Cardiac muscle cell (in vitro differentiated cells and primary cell): ENCODE measurements around the gene LILRB1. TPM values are rescaled to one million over a fixed set of nuclear protein-coding genes. Genes with fewer than 3 reads are reported as not detected.
"Not testable (repeated sequence)": the region's sequence is repeated elsewhere in the genome, so short reads cannot be mapped to it uniquely, and the experiment has no call there.

Source experiments
- DNase-seq, 2 donors: peaks; one replicate each; pipeline versions ENCODE4 v3.0.0 to v3.0.0-alpha.2; 2010 to 2017; ENCODE audit warnings: low read depth in 1 of 2, low spot score in 1 of 2
- H3K27ac ChIP-seq: fragments of 200-600 bp; sonication (generic); 2 replicates; pipeline ENCODE4 v1.5.1; 2016
- H3K27me3 ChIP-seq: fragments of 200-600 bp; sonication (generic); 2 replicates; pipeline ENCODE4 v1.6.0; 2016; ENCODE audit warnings: control low read depth
- H3K36me3 ChIP-seq: fragments of 200-600 bp; sonication (generic); 2 replicates; pipeline ENCODE4 v1.5.1; 2016; ENCODE audit warnings: control low read depth
- H3K4me1 ChIP-seq: fragments of 200-600 bp; sonication (generic); 2 replicates; pipeline ENCODE4 v1.8.1; 2017; ENCODE audit warnings: low read depth, mild to moderate bottlenecking, mixed run types
- H3K4me3 ChIP-seq: fragments of 200-600 bp; sonication (generic); 2 replicates; pipeline ENCODE4 v1.5.1; 2016; ENCODE audit warnings: mild to moderate bottlenecking
- H3K9me3 ChIP-seq: fragments of 200-600 bp; sonication (generic); 2 replicates; pipeline ENCODE4 v1.5.1; 2017; ENCODE audit warnings: low read depth, mild to moderate bottlenecking, control low read depth
- polyA plus RNA-seq: library from polyadenylated mRNA; unstranded; fragments of >200 nt; fragmentation: Nextera tagmentation; extraction: Ambion mirVana; gene quantifications from 2 replicates; pipeline ENCODE4 v1.2.1, GENCODE V29; 2016
- total RNA-seq: library from RNA; depleted of rRNA; stranded (reverse); fragments of >200 nt; gene quantifications from 2 replicates; pipeline ENCODE4 v1.2.3, GENCODE V29; 2016
- TF ChIP-seq, protein P1 (sequence below): IDR thresholded peaks from 2 replicates; pipeline ENCODE4 v1.5.1; 2012; ENCODE audit warnings: low read depth, mild to moderate bottlenecking, low read length

The LILRB1 gene
- total and polyA plus RNA-seq, 2 experiments from 2014 or later = not detected

DNA sequence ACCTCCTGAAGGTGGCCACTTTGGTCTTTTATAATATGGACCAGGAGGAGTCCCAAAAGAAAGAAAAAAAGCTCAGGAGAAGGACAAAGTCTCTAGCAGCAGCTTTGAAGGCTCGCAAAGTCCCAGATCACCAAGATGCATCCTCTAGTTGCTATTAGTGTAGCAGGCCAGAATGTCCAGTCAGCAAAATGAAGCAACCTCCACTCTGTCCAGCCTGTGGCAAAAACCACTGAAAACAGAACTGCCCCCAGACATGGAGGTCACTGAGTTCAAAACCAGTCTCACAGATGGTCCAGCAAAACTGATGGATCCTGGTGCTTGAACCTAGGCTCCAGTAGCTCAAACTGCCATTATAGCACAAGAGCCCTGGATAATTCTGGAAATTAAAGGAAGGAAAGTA lies 42.9 kb downstream of the LILRB1 start:
- no peaks in the 10 kb centered on the region for H3K9me3 ChIP-seq
- no peaks in the 10 kb centered on the region for H3K27me3 ChIP-seq
- TF ChIP-seq, protein P1, sequence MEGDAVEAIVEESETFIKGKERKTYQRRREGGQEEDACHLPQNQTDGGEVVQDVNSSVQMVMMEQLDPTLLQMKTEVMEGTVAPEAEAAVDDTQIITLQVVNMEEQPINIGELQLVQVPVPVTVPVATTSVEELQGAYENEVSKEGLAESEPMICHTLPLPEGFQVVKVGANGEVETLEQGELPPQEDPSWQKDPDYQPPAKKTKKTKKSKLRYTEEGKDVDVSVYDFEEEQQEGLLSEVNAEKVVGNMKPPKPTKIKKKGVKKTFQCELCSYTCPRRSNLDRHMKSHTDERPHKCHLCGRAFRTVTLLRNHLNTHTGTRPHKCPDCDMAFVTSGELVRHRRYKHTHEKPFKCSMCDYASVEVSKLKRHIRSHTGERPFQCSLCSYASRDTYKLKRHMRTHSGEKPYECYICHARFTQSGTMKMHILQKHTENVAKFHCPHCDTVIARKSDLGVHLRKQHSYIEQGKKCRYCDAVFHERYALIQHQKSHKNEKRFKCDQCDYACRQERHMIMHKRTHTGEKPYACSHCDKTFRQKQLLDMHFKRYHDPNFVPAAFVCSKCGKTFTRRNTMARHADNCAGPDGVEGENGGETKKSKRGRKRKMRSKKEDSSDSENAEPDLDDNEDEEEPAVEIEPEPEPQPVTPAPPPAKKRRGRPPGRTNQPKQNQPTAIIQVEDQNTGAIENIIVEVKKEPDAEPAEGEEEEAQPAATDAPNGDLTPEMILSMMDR = no peak
- no peaks in the 10 kb centered on the region for H3K4me1 ChIP-seq
- no peaks in the 10 kb centered on the region for H3K36me3 ChIP-seq
- DNase-seq = no peak
- H3K4me3 ChIP-seq = no peak overlapping the region
- H3K27ac ChIP-seq = no peak overlapping the region

GRCh38 chr19:54674021-54674617 lies 43.8 kb downstream of the LILRB1 start:
- no peaks in the 10 kb centered on the region for H3K9me3 ChIP-seq
- TF ChIP-seq, protein P1 = peak; percentile 63

GRCh38 chr19:54676210-54676834 lies 46.0 kb downstream of the LILRB1 start:
- not testable (repeated sequence) for H3K4me3 ChIP-seq, H3K36me3 ChIP-seq, H3K27ac ChIP-seq, H3K9me3 ChIP-seq, H3K27me3 ChIP-seq, H3K4me1 ChIP-seq
- peak; percentile 4 to 48 for DNase-seq
- TF ChIP-seq, protein P1 = peak; percentile 81

More at GRCh38 chr19:54674021-54674617, 43.8 kb downstream of the LILRB1 start:
- peak in 1 of 2 donors; percentile 40 for DNase-seq
- Histone ChIP-seq H3K27ac (no peak overlapping the region), H3K36me3 (no peaks in the 10 kb centered on the region), H3K4me1 (no peaks in the 10 kb centered on the region), H3K27me3 (no peaks in the 10 kb centered on the region), H3K4me3 (no peak overlapping the region)

DNA sequence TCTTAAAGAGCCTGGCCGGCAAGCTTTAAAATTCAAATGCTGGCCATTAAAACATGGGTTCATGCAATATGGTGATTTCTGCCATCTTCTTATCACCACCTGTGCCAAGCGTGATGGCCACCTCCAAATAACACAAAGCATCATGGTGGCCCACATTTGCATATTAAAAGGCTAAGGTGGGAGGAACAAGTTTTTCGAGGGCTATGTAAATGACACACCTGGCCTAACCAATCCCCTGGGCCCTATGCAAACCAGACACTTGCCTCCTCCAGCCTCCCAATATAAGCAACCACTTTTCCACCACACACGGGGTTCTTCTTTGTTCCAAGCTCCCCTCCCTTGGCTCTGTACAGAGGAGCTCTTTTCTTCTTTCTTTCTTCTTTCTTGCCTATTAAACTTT lies 46.9 kb downstream of the LILRB1 start:
- Histone ChIP-seq H3K27me3 (no peaks in the 10 kb centered on the region), H3K36me3 (no peaks in the 10 kb centered on the region), H3K4me3 (no peak overlapping the region), H3K4me1 (no peaks in the 10 kb centered on the region), H3K27ac (no peak overlapping the region), H3K9me3 (no peaks in the 10 kb centered on the region)
- TF ChIP-seq, protein P1 = no peak
- DNase-seq = no peak

- H3K36me3 ChIP-seq, H3K9me3 ChIP-seq, H3K4me3 ChIP-seq, H3K27me3 ChIP-seq, DNase-seq, H3K27ac ChIP-seq, H3K4me1 ChIP-seq: not testable (repeated sequence)
Observed at GRCh38 chr19:54681596-54681995, 51.3 kb downstream of the LILRB1 start.

- Histone ChIP-seq H3K9me3 (no peaks in the 10 kb centered on the region), H3K4me3 (no peak overlapping the region), H3K27me3 (no peaks in the 10 kb centered on the region), H3K4me1 (no peaks in the 10 kb centered on the region), H3K27ac (no peak overlapping the region), H3K36me3 (no peaks in the 10 kb centered on the region)
- TF ChIP-seq, protein P1 = no peak
- no peak for DNase-seq
Observed at GRCh38 chr19:54682306-54682856, 52.1 kb downstream of the LILRB1 start.
